Nucleus accumbens (tissue), 56 donors: ENCODE measurements around the gene ACOT7.
"Not testable (repeated sequence)": the region's sequence is repeated elsewhere in the genome, so short reads cannot be mapped to it uniquely, and the experiment has no call there.

Experiments
- DNase-seq, 56 donors: peaks; one replicate each; lab custom pipeline; 2025; lab: John Stamatoyannopoulos, UW

Gene ACOT7

GRCh38 chr1:6321205-6321604, 72.4 kb downstream of the ACOT7 start:
- DNase-seq: peak in 21 of 56 donors; percentile 6 to 71 (median 36)

GRCh38 chr1:6317098-6317760, 76.3 kb downstream of the ACOT7 start:
- no peak for DNase-seq

GRCh38 chr1:6316240-6317097, 77.1 kb downstream of the ACOT7 start:
- DNase-seq: no peak

- DNase-seq: no peak
Observed at GRCh38 chr1:6314503-6314902, 79.1 kb downstream of the ACOT7 start.

- no peak for DNase-seq
Observed at GRCh38 chr1:6313393-6314200, 80.0 kb downstream of the ACOT7 start.

- DNase-seq: no peak
Observed at GRCh38 chr1:6310116-6310848, 83.3 kb downstream of the ACOT7 start.

GRCh38 chr1:6309564-6309963, 84.0 kb downstream of the ACOT7 start:
- no peak for DNase-seq

GRCh38 chr1:6308449-6308848, 85.1 kb downstream of the ACOT7 start:
- no peak for DNase-seq

- DNase-seq: not testable (repeated sequence)
Observed at GRCh38 chr1:6307682-6308081, 85.9 kb downstream of the ACOT7 start.

GRCh38 chr1:6307099-6307498, 86.5 kb downstream of the ACOT7 start:
- no peak for DNase-seq

- DNase-seq: peak in 9 of 56 donors; percentile 1 to 51 (median 24)
Observed at GRCh38 chr1:6303397-6304012, 90.1 kb downstream of the ACOT7 start.

GRCh38 chr1:6302568-6302967, 91.0 kb downstream of the ACOT7 start:
- DNase-seq: no peak

- DNase-seq: no peak
Observed at GRCh38 chr1:6301526-6301925, 92.0 kb downstream of the ACOT7 start.

GRCh38 chr1:6300342-6301048, 93.1 kb downstream of the ACOT7 start:
- no peak for DNase-seq

- no peak for DNase-seq
Observed at GRCh38 chr1:6299557-6300165, 93.9 kb downstream of the ACOT7 start.

GRCh38 chr1:6298940-6299465, 94.6 kb downstream of the ACOT7 start:
- no peak for DNase-seq

GRCh38 chr1:6298530-6298929, 95.0 kb downstream of the ACOT7 start:
- DNase-seq: no peak

GRCh38 chr1:6295910-6296309, 97.7 kb downstream of the ACOT7 start:
- DNase-seq: no peak
